HepG2 (cell line): ENCODE measurements around the gene KDM5D. TPM values are rescaled to one million over a fixed set of nuclear protein-coding genes. Genes with fewer than 3 reads are reported as not detected.

Experiments used
- ATAC-seq: fragments of 200-7000 bp; cut with Tn5 transposase; 3 replicates; pipeline ENCODE4 v1.9.1; 2020; ENCODE audit warnings: mild to moderate bottlenecking, moderate library complexity
- BruUV-seq: library from RNA; stranded (reverse); fragments of 400-500 nt; replicated peaks from 2 replicates; lab custom pipeline; 2021; lab: Mats Ljungman, UMichigan
- CTCF ChIA-PET: fragments of 300-600 bp; formaldehyde crosslinking; extraction: SDS; loops from one replicate; lab custom pipeline; 2021; ENCODE audit warnings: low total read pairs, inconsistent platforms, low intra/inter-chr PET ratio; lab: Yijun Ruan, JAX
- POLR2A ChIA-PET: fragments of 350-600 bp; sonication (Branson Sonifier 250); formaldehyde crosslinking; loops from one replicate; lab custom pipeline; 2020; ENCODE audit warnings: antibody characterized with exemption, inconsistent platforms; lab: Yijun Ruan, JAX
- DNase-seq: peaks from one replicate; pipeline ENCODE4 v3.0.0-alpha.2; 2015; ENCODE audit warnings: low spot score
- FAIRE-seq: peaks from 3 replicates; lab custom pipeline; 2011; peaks lifted over from hg19 to GRCh38; lab: Jason Lieb, UNC
- H2AFZ ChIP-seq: one replicate; pipeline ENCODE4 v1.6.1; 2011; ENCODE audit warnings: low read length, inconsistent platforms
- H3K27ac ChIP-seq: fragments of 300-600 bp; 3 replicates; pipeline ENCODE4 v1.8.0; 2011; ENCODE audit warnings: mixed run types, mild to moderate bottlenecking, mixed read lengths, low read length, inconsistent platforms; ENCODE audit not compliant: insufficient read depth; ENCODE audit errors: extremely low read length
- H3K27me3 ChIP-seq, 2 experiments: fragments of 200-600 bp in 1 of 2; 2 replicates in 1 of 2; 3 replicates in 1 of 2; pipeline versions ENCODE4 v1.6.0 to v1.8.0; 2011; ENCODE audit warnings: low read length in 2 of 2, mild to moderate bottlenecking in 2 of 2, moderate library complexity in 2 of 2, inconsistent platforms in 1 of 2; ENCODE audit not compliant: insufficient read depth in 2 of 2, control insufficient read depth in 1 of 2
- H3K36me3 ChIP-seq, 2 experiments: fragments of 200-600 bp in 1 of 2; replicated peaks in 1 of 2; 2 replicates in 1 of 2; 3 replicates in 1 of 2; pipeline versions ENCODE4 v1.5.1 to v1.8.0; 2011; ENCODE audit warnings: low read length in 2 of 2, inconsistent platforms in 1 of 2; ENCODE audit not compliant: insufficient read depth in 2 of 2, control insufficient read depth in 1 of 2
- H3K4me1 ChIP-seq: 2 replicates; pipeline ENCODE4 v1.5.1; 2012; ENCODE audit warnings: low read length, inconsistent platforms; ENCODE audit not compliant: insufficient read depth
- H3K4me2 ChIP-seq: 2 replicates; pipeline ENCODE4 v1.6.0; 2011; ENCODE audit warnings: low read depth, low read length, inconsistent platforms
- H3K4me3 ChIP-seq, 3 experiments: fragments of 200-600 bp in 1 of 3; sonication (generic), shearing (Covaris generic) in 1 of 3; replicated peaks in 1 of 3; 2 replicates each; pipeline ENCODE4 v1.5.1; 2011 to 2016; ENCODE audit warnings: low read length in 3 of 3, inconsistent platforms in 2 of 3, low read depth in 2 of 3, mild to moderate bottlenecking in 2 of 3, control low read depth in 1 of 3, mixed read lengths in 1 of 3; ENCODE audit not compliant: insufficient read depth in 1 of 3
- H3K79me2 ChIP-seq: one replicate; pipeline ENCODE4 v1.6.1; 2011; ENCODE audit warnings: low read length, inconsistent platforms; ENCODE audit not compliant: insufficient read depth
- H3K9ac ChIP-seq: 2 replicates; pipeline ENCODE4 v1.6.0; 2011; ENCODE audit warnings: mild to moderate bottlenecking, low read depth, low read length, inconsistent platforms; ENCODE audit not compliant: insufficient read depth
- H3K9me3 ChIP-seq: 2 replicates; pipeline ENCODE4 v1.5.1; 2012; ENCODE audit warnings: mild to moderate bottlenecking, low read length
- H4K20me1 ChIP-seq: 2 replicates; pipeline ENCODE4 v1.6.0; 2011; ENCODE audit warnings: inconsistent platforms, mild to moderate bottlenecking, low read length, moderate library complexity; ENCODE audit not compliant: insufficient read depth
- HIVEP1 ChIP-seq: sonication (generic); formaldehyde crosslinking; IDR thresholded peaks from 2 replicates; pipeline ENCODE4 v1.4.0; 2020; ENCODE audit warnings: mild to moderate bottlenecking, missing genetic modification reagents
- PLRG1 ChIP-seq: fragments of 450-650 bp; conservative IDR thresholded peaks from 2 replicates; pipeline ENCODE4 v1.6.1; 2016
- SMYD3 ChIP-seq: sonication (generic); formaldehyde crosslinking; IDR thresholded peaks from 2 replicates; pipeline ENCODE4 v1.8.1; 2023; ENCODE audit warnings: mild to moderate bottlenecking, missing genetic modification reagents
- SP140L ChIP-seq: sonication (generic); formaldehyde crosslinking; IDR thresholded peaks from 2 replicates; pipeline ENCODE4 v1.4.0; 2020; ENCODE audit warnings: missing genetic modification reagents, borderline replicate concordance
- SP4 ChIP-seq: sonication (generic); formaldehyde crosslinking; IDR thresholded peaks from 2 replicates; pipeline ENCODE4 v1.8.1; 2023; ENCODE audit warnings: mild to moderate bottlenecking, missing genetic modification reagents
- ZNF232 ChIP-seq: sonication (generic); formaldehyde crosslinking; IDR thresholded peaks from 2 replicates; pipeline ENCODE4 v1.4.0; 2020; ENCODE audit warnings: missing genetic modification reagents, borderline replicate concordance
- ZNF329 ChIP-seq: sonication (generic); formaldehyde crosslinking; IDR thresholded peaks from 2 replicates; pipeline ENCODE4 v1.9.0; 2021; ENCODE audit warnings: low read depth, mild to moderate bottlenecking, missing genetic modification reagents
- ZNF547 ChIP-seq: sonication (generic); formaldehyde crosslinking; IDR thresholded peaks from 2 replicates; pipeline ENCODE4 v1.5.1; 2020; ENCODE audit warnings: mild to moderate bottlenecking, missing genetic modification reagents
- WGBS: methylation state at CpG from one replicate; pipeline ENCODE4 v1.1.6; 2017; ENCODE audit warnings: low lambda C conversion rate; 5-methylcytosine and 5-hydroxymethylcytosine counted together
- in situ Hi-C: cut with HindIII; loops from 2 replicates; pipeline ENCODE4 v1.10.0; 2017; ENCODE audit warnings: low pct_unique_long_range_greater_than_20kb; ENCODE audit not compliant: extremely low pct_ligation_motif_present
- intact Hi-C: fragments of 100-400 bp; cut with micrococcal nuclease; formaldehyde crosslinking; loops from one replicate; pipeline ENCODE4 v1.10.0; 2022; ENCODE audit not compliant: unreplicated experiment
- polyA plus RNA-seq, 8 experiments: library from polyadenylated mRNA; depleted of rRNA in 3 of 8; stranded (reverse) in 7 of 8; unstranded in 1 of 8; fragments of >200 nt; fragmentation: Illumina TruSeq in 4 of 8; extraction: Trizol in 4 of 8; gene quantifications; 2 replicates each; pipeline versions ENCODE4 v1.2.1 to v1.2.3, GENCODE V29; 2011 to 2016; ENCODE audit warnings: low read depth in 4 of 8, missing spikeins in 1 of 8, mixed read lengths in 1 of 8; ENCODE audit not compliant: insufficient read depth in 1 of 8
- total RNA-seq, 5 experiments: library from RNA; depleted of rRNA; stranded (reverse); fragments of >200 nt; fragmentation: Illumina TruSeq; extraction: Trizol; gene quantifications; 2 replicates each; pipeline ENCODE4 v1.2.3, GENCODE V29; 2016; ENCODE audit warnings: low read depth in 1 of 5
- TF ChIP-seq, protein P1 (sequence below): fragments of 450-650 bp; IDR thresholded peaks from 2 replicates; pipeline ENCODE4 v1.6.1; 2017
- TF ChIP-seq, protein P2 (sequence below): sonication (generic); formaldehyde crosslinking; IDR thresholded peaks from 2 replicates; pipeline ENCODE4 v1.5.0; 2020; ENCODE audit warnings: mild to moderate bottlenecking, missing genetic modification reagents
- TF ChIP-seq, protein P3 (sequence below): sonication (generic); formaldehyde crosslinking; IDR thresholded peaks from 2 replicates; pipeline ENCODE4 v1.4.0; 2020; ENCODE audit warnings: mild to moderate bottlenecking, missing genetic modification reagents
- TF ChIP-seq, protein P4 (sequence below): IDR thresholded peaks from 2 replicates; pipeline ENCODE4 v1.6.1; 2016; ENCODE audit warnings: control low read depth
- TF ChIP-seq, protein P5 (sequence below): sonication (generic); formaldehyde crosslinking; IDR thresholded peaks from 2 replicates; pipeline ENCODE4 v1.8.1; 2023; ENCODE audit warnings: mild to moderate bottlenecking, moderate library complexity, missing genetic modification reagents

The KDM5D gene
- total and polyA plus RNA-seq, 2 of the 13 experiments (the other 11 are each of a cell fraction or from before 2014, with no cell fraction given), result 16.6 to 32.7 TPM

DNA sequence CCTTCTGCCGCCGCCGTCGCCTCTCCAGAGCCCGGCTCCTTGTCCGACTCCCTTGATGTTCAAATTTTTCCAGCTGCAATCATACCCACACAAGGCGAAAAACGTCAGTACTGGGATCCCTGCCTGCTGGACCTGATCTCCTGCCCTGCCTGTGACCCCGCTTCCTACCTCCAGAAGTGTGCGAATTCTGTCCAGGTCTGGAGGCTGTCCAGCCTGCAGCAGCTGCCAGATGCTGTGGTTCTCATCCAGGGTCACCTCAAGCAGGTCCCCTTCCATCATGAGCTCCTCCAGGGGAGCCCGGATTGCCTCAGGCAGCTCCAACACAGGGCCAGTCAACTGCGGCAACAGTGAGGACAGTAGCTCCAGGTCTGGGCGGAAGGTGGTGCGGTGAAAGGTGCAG, 38.3 kb downstream of the KDM5D start:
- ATAC-seq (no peak), DNase-seq (no peak), FAIRE-seq (no peak)
- Histone ChIP-seq H3K4me2 (no peak overlapping the region), H3K9me3 (no peaks in the 10 kb centered on the region), H4K20me1 (no peaks in the 10 kb centered on the region), H3K36me3 (peaks cover 3 to 22% of the 10 kb centered on the region in 2 experiments), H3K9ac (no peak overlapping the region), H3K4me1 (no peaks in the 10 kb centered on the region), H2AFZ (no peak overlapping the region), H3K27ac (no peak overlapping the region), H3K27me3 (no peaks in the 10 kb centered on the region), H3K79me2 (no peaks in the 10 kb centered on the region), H3K4me3 (no peak overlapping the region)
- ChIA-PET CTCF (no interaction called here), POLR2A (no interaction called here)
- intact Hi-C loops, result no loop called here
- in situ Hi-C loops, result no loop called here
- no TSS peak for BruUV-seq
- no peak for TF ChIP-seq ZNF232 (CRISPR knock-in tag)
- no peak for TF ChIP-seq HIVEP1 (CRISPR knock-in tag)
- TF ChIP-seq, protein P1, sequence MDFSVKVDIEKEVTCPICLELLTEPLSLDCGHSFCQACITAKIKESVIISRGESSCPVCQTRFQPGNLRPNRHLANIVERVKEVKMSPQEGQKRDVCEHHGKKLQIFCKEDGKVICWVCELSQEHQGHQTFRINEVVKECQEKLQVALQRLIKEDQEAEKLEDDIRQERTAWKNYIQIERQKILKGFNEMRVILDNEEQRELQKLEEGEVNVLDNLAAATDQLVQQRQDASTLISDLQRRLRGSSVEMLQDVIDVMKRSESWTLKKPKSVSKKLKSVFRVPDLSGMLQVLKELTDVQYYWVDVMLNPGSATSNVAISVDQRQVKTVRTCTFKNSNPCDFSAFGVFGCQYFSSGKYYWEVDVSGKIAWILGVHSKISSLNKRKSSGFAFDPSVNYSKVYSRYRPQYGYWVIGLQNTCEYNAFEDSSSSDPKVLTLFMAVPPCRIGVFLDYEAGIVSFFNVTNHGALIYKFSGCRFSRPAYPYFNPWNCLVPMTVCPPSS, result no peak
- no peak for TF ChIP-seq PLRG1
- no peak for TF ChIP-seq SMYD3 (CRISPR knock-in tag)
- 93% methylated on average over 10 of the region's 14 CpGs for WGBS

DNA sequence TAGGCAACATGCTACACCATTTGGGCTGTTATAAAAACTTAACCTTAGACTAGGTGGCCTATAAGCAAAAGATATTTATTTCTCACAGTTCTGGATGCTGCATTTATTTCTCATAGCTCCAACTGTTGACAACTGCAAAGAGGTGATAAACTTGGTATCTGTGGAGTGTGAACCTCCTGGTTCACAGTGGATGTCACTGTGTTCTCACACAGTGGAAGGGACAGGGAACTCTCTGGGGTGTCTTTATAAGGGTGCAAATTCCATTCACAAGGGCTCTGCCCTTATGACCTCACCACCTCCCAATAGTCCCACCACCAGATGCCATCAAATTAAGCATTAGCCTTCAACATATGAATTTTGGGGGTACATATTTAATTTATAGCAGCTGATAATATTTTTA, 46.0 kb downstream of the KDM5D start:
- ATAC-seq (no peak), DNase-seq (no peak), FAIRE-seq (no peak)
- H3K27me3 ChIP-seq, result no peaks in the 10 kb centered on the region
- H3K9me3 ChIP-seq, result no peaks in the 10 kb centered on the region
- no peak overlapping the region for H3K9ac ChIP-seq
- no peak overlapping the region for H3K4me2 ChIP-seq
- BruUV-seq, result no TSS peak
- in situ Hi-C loops, result no loop called here
- intact Hi-C loops, result no loop called here
- H3K27ac ChIP-seq, result no peak overlapping the region
- H3K79me2 ChIP-seq, result no peaks in the 10 kb centered on the region
- no peak overlapping the region for H3K4me3 ChIP-seq
- no peaks in the 10 kb centered on the region for H4K20me1 ChIP-seq
- H3K4me1 ChIP-seq, result peaks cover 6% of the 10 kb centered on the region; the same call in 1 of the 2 replicates
- ChIA-PET POLR2A (no interaction called here), CTCF (no interaction called here)
- no peak overlapping the region for H2AFZ ChIP-seq
- no peaks in the 10 kb centered on the region; a peak in 1 of 5 replicates for H3K36me3 ChIP-seq
- TF ChIP-seq, protein P2, sequence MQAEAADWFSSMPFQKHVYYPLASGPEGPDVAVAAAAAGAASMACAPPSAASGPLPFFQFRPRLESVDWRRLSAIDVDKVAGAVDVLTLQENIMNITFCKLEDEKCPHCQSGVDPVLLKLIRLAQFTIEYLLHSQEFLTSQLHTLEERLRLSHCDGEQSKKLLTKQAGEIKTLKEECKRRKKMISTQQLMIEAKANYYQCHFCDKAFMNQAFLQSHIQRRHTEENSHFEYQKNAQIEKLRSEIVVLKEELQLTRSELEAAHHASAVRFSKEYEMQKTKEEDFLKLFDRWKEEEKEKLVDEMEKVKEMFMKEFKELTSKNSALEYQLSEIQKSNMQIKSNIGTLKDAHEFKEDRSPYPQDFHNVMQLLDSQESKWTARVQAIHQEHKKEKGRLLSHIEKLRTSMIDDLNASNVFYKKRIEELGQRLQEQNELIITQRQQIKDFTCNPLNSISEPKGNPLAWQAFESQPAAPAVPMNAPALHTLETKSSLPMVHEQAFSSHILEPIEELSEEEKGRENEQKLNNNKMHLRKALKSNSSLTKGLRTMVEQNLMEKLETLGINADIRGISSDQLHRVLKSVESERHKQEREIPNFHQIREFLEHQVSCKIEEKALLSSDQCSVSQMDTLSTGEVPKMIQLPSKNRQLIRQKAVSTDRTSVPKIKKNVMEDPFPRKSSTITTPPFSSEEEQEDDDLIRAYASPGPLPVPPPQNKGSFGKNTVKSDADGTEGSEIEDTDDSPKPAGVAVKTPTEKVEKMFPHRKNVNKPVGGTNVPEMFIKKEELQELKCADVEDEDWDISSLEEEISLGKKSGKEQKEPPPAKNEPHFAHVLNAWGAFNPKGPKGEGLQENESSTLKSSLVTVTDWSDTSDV (CRISPR knock-in tag), result no peak
- no peak for TF ChIP-seq SP4 (CRISPR knock-in tag)
- no peak for TF ChIP-seq ZNF329 (CRISPR knock-in tag)
- TF ChIP-seq, protein P3, sequence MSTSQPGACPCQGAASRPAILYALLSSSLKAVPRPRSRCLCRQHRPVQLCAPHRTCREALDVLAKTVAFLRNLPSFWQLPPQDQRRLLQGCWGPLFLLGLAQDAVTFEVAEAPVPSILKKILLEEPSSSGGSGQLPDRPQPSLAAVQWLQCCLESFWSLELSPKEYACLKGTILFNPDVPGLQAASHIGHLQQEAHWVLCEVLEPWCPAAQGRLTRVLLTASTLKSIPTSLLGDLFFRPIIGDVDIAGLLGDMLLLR (CRISPR knock-in tag), result no peak
- no peak for TF ChIP-seq ZNF547 (CRISPR knock-in tag)
- TF ChIP-seq SP140L (CRISPR knock-in tag), result no peak
- TF ChIP-seq, protein P4, sequence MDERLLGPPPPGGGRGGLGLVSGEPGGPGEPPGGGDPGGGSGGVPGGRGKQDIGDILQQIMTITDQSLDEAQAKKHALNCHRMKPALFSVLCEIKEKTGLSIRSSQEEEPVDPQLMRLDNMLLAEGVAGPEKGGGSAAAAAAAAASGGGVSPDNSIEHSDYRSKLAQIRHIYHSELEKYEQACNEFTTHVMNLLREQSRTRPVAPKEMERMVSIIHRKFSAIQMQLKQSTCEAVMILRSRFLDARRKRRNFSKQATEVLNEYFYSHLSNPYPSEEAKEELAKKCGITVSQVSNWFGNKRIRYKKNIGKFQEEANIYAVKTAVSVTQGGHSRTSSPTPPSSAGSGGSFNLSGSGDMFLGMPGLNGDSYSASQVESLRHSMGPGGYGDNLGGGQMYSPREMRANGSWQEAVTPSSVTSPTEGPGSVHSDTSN (CRISPR knock-in tag), result no peak
- TF ChIP-seq, protein P5, sequence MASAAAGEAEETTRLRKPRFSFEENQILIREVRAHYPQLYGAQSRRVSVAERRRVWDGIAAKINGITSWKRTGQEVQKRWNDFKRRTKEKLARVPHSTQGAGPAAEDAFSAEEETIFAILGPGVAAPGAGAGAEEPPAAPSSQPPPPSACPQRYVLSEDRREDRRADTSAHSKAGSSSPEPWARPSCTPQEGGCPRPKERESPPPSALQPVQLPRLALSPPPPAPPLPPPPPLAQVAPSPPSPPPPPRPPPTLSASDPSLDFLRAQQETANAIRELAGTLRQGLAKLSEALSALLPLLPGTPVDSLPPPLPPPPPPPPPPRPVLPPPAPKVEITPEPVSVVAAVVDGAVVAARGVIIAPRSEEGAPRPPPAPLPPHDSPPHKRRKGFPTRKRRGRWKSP (CRISPR knock-in tag), result no peak
